Measurements from ENCODE around the gene SFTPA1. TPM values are rescaled to one million over a fixed set of nuclear protein-coding genes. Genes with fewer than 3 reads are reported as not detected.
"Not testable (repeated sequence)": the region's sequence is repeated elsewhere in the genome, so short reads cannot be mapped to it uniquely, and the experiment has no call there.

Gene SFTPA1
- not detected in 2 replicates for total RNA-seq (2014; rRNA removed; shearing (Covaris generic))
- not detected in 2 replicates for polyA plus RNA-seq (2016; fragmentation: Nextera tagmentation; extraction: Ambion mirVana)

GRCh38 chr10:79610601-79611191 lies at the start of gene SFTPA1:
Gene SFTPA1, plus strand, starts transcription at chr10:79610939. Its CDS starts 887 bp downstream, at chr10:79611826.
- WGBS, 2 experiments (ENCODE audit: low coverage in 1 of 2, low lambda C conversion rate in 2 of 2, missing lambda C conversion rate in 2 of 2): 48 to 62% methylated on average over 4 of the region's 4 CpGs
- no peak within 1 kb of the TSS for H3K9ac ChIP-seq
- H3K27me3 ChIP-seq (replicated peaks; ENCODE audit: insufficient read depth): peaks cover 9% of the 10 kb centered on the region; the same call in 1 of the 2 replicates
- H3K4me2 ChIP-seq (ENCODE audit: unreplicated experiment): no peak within 1 kb of the TSS
- H3K9me2 ChIP-seq (ENCODE audit: insufficient read depth): no peaks in the 10 kb centered on the region
- in situ Hi-C loops (cut with MboI): no loop called here
- no peak within 1 kb of the TSS for H2AFZ ChIP-seq
- no peaks in the 10 kb centered on the region for H3K36me3 ChIP-seq (ENCODE audit: low read depth)
- no peaks in the 10 kb centered on the region for H3K4me1 ChIP-seq (ENCODE audit: insufficient read depth)
- no peaks in the 10 kb centered on the region for H3K79me2 ChIP-seq (ENCODE audit: insufficient read depth)
- H3K27ac ChIP-seq: no peak within 1 kb of the TSS
- DNase-seq: no peak
- H3F3A ChIP-seq (ENCODE audit: insufficient read depth): no peaks in the 10 kb centered on the region
- H3K9me3 ChIP-seq (ENCODE audit: low read depth): no peaks in the 10 kb centered on the region
- TF ChIP-seq EZH2phosphoT487 (IDR thresholded peaks at IDR 0.05; ENCODE audit: insufficient read depth, low read depth) (no peak), EZH2 (IDR thresholded peaks at IDR 0.05; ENCODE audit: insufficient read depth, poor library complexity, severe bottlenecking) (no peak)
- H4K20me1 ChIP-seq (ENCODE audit: insufficient read depth): no peaks in the 10 kb centered on the region
- H3K4me3 ChIP-seq: no peak within 1 kb of the TSS

GRCh38 chr10:79561257-79561656 lies 49.5 kb upstream of the SFTPA1 start:
- Histone ChIP-seq H4K20me1 (ENCODE audit: insufficient read depth) (no peaks in the 10 kb centered on the region), H3K36me3 (ENCODE audit: low read depth) (no peaks in the 10 kb centered on the region), H3F3A (ENCODE audit: insufficient read depth) (no peaks in the 10 kb centered on the region), H3K79me2 (ENCODE audit: insufficient read depth) (no peaks in the 10 kb centered on the region), H3K27ac (no peak overlapping the region), H3K4me1 (ENCODE audit: insufficient read depth) (no peaks in the 10 kb centered on the region), H3K9me2 (ENCODE audit: insufficient read depth) (no peaks in the 10 kb centered on the region), H3K4me2 (ENCODE audit: unreplicated experiment) (no peak overlapping the region), H3K4me3 (no peak overlapping the region), H3K9me3 (ENCODE audit: low read depth) (no peaks in the 10 kb centered on the region), H3K9ac (no peak overlapping the region), H3K27me3 (replicated peaks; ENCODE audit: insufficient read depth) (peaks cover 33% of the 10 kb centered on the region), H2AFZ (no peak overlapping the region)
- in situ Hi-C loops (cut with MboI): loop anchor here (10.0 to 25.0 kb wide), 2 partner anchors 364 to 701 kb away; no protein-coding TSS in a partner anchor
- 44 to 52% methylated on average over 3 of the region's 3 CpGs for WGBS, 2 experiments (ENCODE audit: low coverage in 1 of 2, low lambda C conversion rate in 2 of 2, missing lambda C conversion rate in 2 of 2)
- no peak for TF ChIP-seq EZH2phosphoT487 (IDR thresholded peaks at IDR 0.05; ENCODE audit: insufficient read depth, low read depth)
- no peak for TF ChIP-seq EZH2 (IDR thresholded peaks at IDR 0.05; ENCODE audit: insufficient read depth, poor library complexity, severe bottlenecking)
- no peak for DNase-seq

- peak; percentile 74 for DNase-seq
- TF ChIP-seq EZH2 (IDR thresholded peaks at IDR 0.05; ENCODE audit: insufficient read depth, poor library complexity, severe bottlenecking): no peak
- no peak for TF ChIP-seq EZH2phosphoT487 (IDR thresholded peaks at IDR 0.05; ENCODE audit: insufficient read depth, low read depth)
- Histone ChIP-seq H4K20me1 (ENCODE audit: insufficient read depth) (no peaks in the 10 kb centered on the region), H3K4me3 (no peak overlapping the region), H3K9me2 (ENCODE audit: insufficient read depth) (no peaks in the 10 kb centered on the region), H3K9me3 (ENCODE audit: low read depth) (no peaks in the 10 kb centered on the region), H3F3A (ENCODE audit: insufficient read depth) (no peaks in the 10 kb centered on the region), H2AFZ (no peak overlapping the region), H3K9ac (no peak overlapping the region), H3K27me3 (replicated peaks; ENCODE audit: insufficient read depth) (peaks cover 38% of the 10 kb centered on the region), H3K4me1 (ENCODE audit: insufficient read depth) (no peaks in the 10 kb centered on the region), H3K27ac (no peak overlapping the region), H3K79me2 (ENCODE audit: insufficient read depth) (no peaks in the 10 kb centered on the region), H3K36me3 (ENCODE audit: low read depth) (no peaks in the 10 kb centered on the region), H3K4me2 (ENCODE audit: unreplicated experiment) (no peak overlapping the region)
- WGBS, 2 experiments (ENCODE audit: low coverage in 1 of 2, low lambda C conversion rate in 2 of 2, missing lambda C conversion rate in 2 of 2): 8 to 9% methylated on average over 17 of the region's 17 CpGs
- in situ Hi-C loops (cut with MboI): loop anchor here (10.0 to 25.0 kb wide), 2 partner anchors 363 to 700 kb away; no protein-coding TSS in a partner anchor
These were observed 48.5 kb upstream of the SFTPA1 start for GRCh38 chr10:79562135-79562756.

- Histone ChIP-seq H3K9me2 (ENCODE audit: insufficient read depth) (no peaks in the 10 kb centered on the region), H3K27me3 (replicated peaks; ENCODE audit: insufficient read depth) (peaks cover 48% of the 10 kb centered on the region), H3F3A (ENCODE audit: insufficient read depth) (no peaks in the 10 kb centered on the region), H4K20me1 (ENCODE audit: insufficient read depth) (no peaks in the 10 kb centered on the region), H3K79me2 (ENCODE audit: insufficient read depth) (no peaks in the 10 kb centered on the region), H3K36me3 (ENCODE audit: low read depth) (no peaks in the 10 kb centered on the region), H3K27ac (no peak overlapping the region), H3K9me3 (ENCODE audit: low read depth) (no peaks in the 10 kb centered on the region), H2AFZ (no peak overlapping the region), H3K4me1 (ENCODE audit: insufficient read depth) (no peaks in the 10 kb centered on the region), H3K9ac (no peak overlapping the region), H3K4me2 (ENCODE audit: unreplicated experiment) (no peak overlapping the region), H3K4me3 (no peak overlapping the region)
- TF ChIP-seq EZH2 (IDR thresholded peaks at IDR 0.05; ENCODE audit: insufficient read depth, poor library complexity, severe bottlenecking) (no peak), EZH2phosphoT487 (IDR thresholded peaks at IDR 0.05; ENCODE audit: insufficient read depth, low read depth) (no peak)
- in situ Hi-C loops (cut with MboI): loop anchor here (10.0 to 25.0 kb wide), 2 partner anchors 361 to 699 kb away; no protein-coding TSS in a partner anchor
- WGBS, 2 experiments (ENCODE audit: low coverage in 1 of 2, low lambda C conversion rate in 2 of 2, missing lambda C conversion rate in 2 of 2): 41 to 43% methylated on average over 4 of the region's 4 CpGs
- DNase-seq: no peak
These were observed 47.3 kb upstream of the SFTPA1 start for GRCh38 chr10:79563426-79563825.

DNA sequence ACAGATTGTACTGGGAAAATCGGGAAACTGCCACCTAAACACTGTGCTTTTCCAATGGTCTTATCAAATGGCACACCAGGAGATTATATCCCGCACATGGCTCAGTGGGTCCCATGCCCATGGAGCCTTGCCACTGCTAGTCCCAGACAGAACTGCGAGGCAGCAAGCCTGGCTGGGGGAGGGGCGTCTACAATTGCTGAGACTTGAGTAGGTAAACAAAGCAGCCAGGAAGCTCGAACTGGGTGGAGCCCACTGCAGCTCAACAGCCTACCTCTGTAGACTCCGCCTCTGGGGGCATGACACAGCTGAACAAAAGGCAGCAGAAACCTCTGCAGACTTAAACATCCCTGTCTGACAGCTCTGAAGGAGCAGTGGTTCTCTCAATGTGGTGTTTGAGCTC lies 40.1 kb upstream of the SFTPA1 start:
- H3K9ac ChIP-seq; H3K9me3 ChIP-seq (ENCODE audit: low read depth); H3K4me2 ChIP-seq (ENCODE audit: unreplicated experiment); H3K79me2 ChIP-seq (ENCODE audit: insufficient read depth); H4K20me1 ChIP-seq (ENCODE audit: insufficient read depth); H3K9me2 ChIP-seq (ENCODE audit: insufficient read depth); H3F3A ChIP-seq (ENCODE audit: insufficient read depth); H2AFZ ChIP-seq; H3K27ac ChIP-seq; H3K36me3 ChIP-seq (ENCODE audit: low read depth); H3K4me1 ChIP-seq (ENCODE audit: insufficient read depth); H3K4me3 ChIP-seq; DNase-seq: not testable (repeated sequence)
- WGBS, 2 experiments (ENCODE audit: low coverage in 1 of 2, low lambda C conversion rate in 2 of 2, missing lambda C conversion rate in 2 of 2): 36 to 45% methylated on average over 6 of the region's 6 CpGs
- peaks cover 53% of the 10 kb centered on the region for H3K27me3 ChIP-seq (replicated peaks; ENCODE audit: insufficient read depth)
- in situ Hi-C loops (cut with MboI): loop anchor here (25.0 kb wide), 1 partner anchor 692 kb away; no protein-coding TSS in a partner anchor
